K562 (cell line): Measurements from ENCODE around the gene HTR3E. TPM values are rescaled to one million over a fixed set of nuclear protein-coding genes. Genes with fewer than 3 reads are reported as not detected.
A peak's percentile ranks its signal among the peaks of the same experiment; 100 is the strongest.

Experiments
- ATAC-seq: fragments of 200-7000 bp; cut with Tn5 transposase; 3 replicates; pipeline ENCODE4 v1.9.1; 2020; ENCODE audit warnings: moderate library complexity
- BruUV-seq: library from RNA; stranded (reverse); fragments of 400-500 nt; replicated peaks from 2 replicates; lab custom pipeline; 2021; lab: Mats Ljungman, UMichigan
- CTCF ChIA-PET: fragments of 300-600 bp; formaldehyde crosslinking; extraction: SDS; loops from one replicate; lab custom pipeline; 2021; ENCODE audit warnings: low intra/inter-chr PET ratio; lab: Yijun Ruan, JAX
- POLR2A ChIA-PET: fragments of 300-600, 350-650 bp; sonication (Branson Sonifier 250); formaldehyde crosslinking; extraction: SDS; loops from one replicate; lab custom pipeline; 2021; ENCODE audit warnings: antibody characterized with exemption, inconsistent platforms; lab: Yijun Ruan, JAX
- DNase-seq, 4 experiments: peaks; one replicate each; pipeline versions ENCODE4 v3.0.0 to v3.0.0-alpha.2; 2011 to 2018; ENCODE audit warnings: low spot score in 3 of 4, mixed read lengths in 3 of 4; ENCODE audit errors: extremely low read depth in 1 of 4
- FAIRE-seq: peaks from 2 replicates; lab custom pipeline; 2011; peaks lifted over from hg19 to GRCh38; lab: Jason Lieb, UNC
- H2AFZ ChIP-seq: 2 replicates; pipeline ENCODE4 v1.6.0; 2011; ENCODE audit warnings: low read depth, low read length, control low read depth, inconsistent platforms
- H3K27ac ChIP-seq: fragments of 200-600 bp; 3 replicates; pipeline ENCODE4 v1.8.0; 2011; ENCODE audit warnings: low read depth, mild to moderate bottlenecking, control low read depth, inconsistent platforms, low read length, moderate library complexity, mixed read lengths; ENCODE audit errors: extremely low read depth
- H3K27me3 ChIP-seq, 2 experiments: fragments of 300-600 bp in 1 of 2; 2 replicates in 1 of 2; 3 replicates in 1 of 2; pipeline versions ENCODE4 v1.6.0 to v1.8.0; 2011; ENCODE audit warnings: inconsistent platforms in 2 of 2, low read length in 2 of 2, mild to moderate bottlenecking in 1 of 2, mixed read lengths in 1 of 2, moderate library complexity in 1 of 2; ENCODE audit not compliant: control insufficient read depth in 2 of 2, insufficient read depth in 2 of 2
- H3K36me3 ChIP-seq: fragments of 300-600 bp; 3 replicates; pipeline ENCODE4 v1.8.0; 2011; ENCODE audit warnings: mild to moderate bottlenecking, low read length, inconsistent platforms; ENCODE audit not compliant: control insufficient read depth, insufficient read depth
- H3K4me1 ChIP-seq, 2 experiments: fragments of 200-600 bp in 1 of 2; replicated peaks in 1 of 2; 2 replicates in 1 of 2; 3 replicates in 1 of 2; pipeline versions ENCODE4 v1.5.1 to v1.8.0; 2011; ENCODE audit warnings: inconsistent platforms in 2 of 2, low read length in 2 of 2, mild to moderate bottlenecking in 1 of 2, mixed read lengths in 1 of 2, moderate library complexity in 1 of 2; ENCODE audit not compliant: control insufficient read depth in 2 of 2, insufficient read depth in 2 of 2
- H3K4me2 ChIP-seq: 2 replicates; pipeline ENCODE4 v1.6.1; 2011; ENCODE audit warnings: low read length, control low read depth, inconsistent platforms, mixed read lengths; ENCODE audit not compliant: insufficient read depth
- H3K4me3 ChIP-seq: fragments of 200-600 bp; sonication (generic), shearing (Covaris generic); 2 replicates; pipeline ENCODE4 v1.5.1; 2016; ENCODE audit warnings: control low read depth, inconsistent platforms
- H3K79me2 ChIP-seq: fragments of 200-600 bp; 3 replicates; pipeline ENCODE4 v1.8.0; 2011; ENCODE audit warnings: low read length, inconsistent platforms; ENCODE audit not compliant: control insufficient read depth, insufficient read depth
- H3K9ac ChIP-seq, 2 experiments: 2 replicates each; pipeline versions ENCODE4 v1.6.0 to v1.6.1; 2011; ENCODE audit warnings: low read depth in 2 of 2, low read length in 2 of 2, control low read depth in 1 of 2, inconsistent platforms in 1 of 2, mild to moderate bottlenecking in 1 of 2, mixed read lengths in 1 of 2; ENCODE audit not compliant: insufficient read depth in 1 of 2
- H3K9me1 ChIP-seq: one replicate; pipeline ENCODE4 v1.6.0; 2011; ENCODE audit warnings: inconsistent platforms, mild to moderate bottlenecking, low read length, moderate library complexity; ENCODE audit not compliant: control insufficient read depth, insufficient read depth
- H3K9me3 ChIP-seq: replicated peaks from 2 replicates; pipeline ENCODE4 v1.5.1; 2011; ENCODE audit warnings: low read depth, low read length, inconsistent platforms; ENCODE audit not compliant: control insufficient read depth, insufficient read depth
- H4K20me1 ChIP-seq: replicated peaks from 2 replicates; pipeline ENCODE4 v1.6.1; 2011; ENCODE audit warnings: low read length, inconsistent platforms, mixed read lengths; ENCODE audit not compliant: control insufficient read depth, insufficient read depth
- EGR1 ChIP-seq: fragments of 450-650 bp; conservative IDR thresholded peaks from 2 replicates; pipeline ENCODE4 v1.6.1; 2017; ENCODE audit warnings: mild to moderate bottlenecking
- TAF15 ChIP-seq: fragments of 200-400 bp; formaldehyde crosslinking; IDR thresholded peaks from 2 replicates; pipeline ENCODE4 v1.6.1; 2017; ENCODE audit warnings: mild to moderate bottlenecking, low read depth, low read length, moderate library complexity
- ZBTB7A ChIP-seq: IDR thresholded peaks from 2 replicates; pipeline ENCODE4 v1.6.1; 2011; ENCODE audit warnings: low read depth, mild to moderate bottlenecking, low read length, moderate library complexity, borderline replicate concordance; ENCODE audit not compliant: control insufficient read depth
- ZNF668 ChIP-seq: fragments of 250-450 bp; sonication (Bioruptor Pico); IDR thresholded peaks from 2 replicates; pipeline ENCODE4 v1.8.0; 2022; ENCODE audit warnings: mild to moderate bottlenecking, inconsistent platforms
- WGBS: fragments of 100-300 bp; shearing (Covaris generic); methylation state at CpG from one replicate; pipeline ENCODE4 v1.1.6; 2016; ENCODE audit warnings: low coverage, mixed read lengths; ENCODE audit not compliant: insufficient coverage; ENCODE audit errors: missing lambda C conversion rate; 5-methylcytosine and 5-hydroxymethylcytosine counted together
- in situ Hi-C: fragments of 300-500 bp; cut with MboI; formaldehyde crosslinking; loops from 4 replicates; pipeline ENCODE4 v1.15.0; 2018; ENCODE audit warnings: inconsistent platforms, mixed read lengths
- intact Hi-C: fragments of 100-400 bp; cut with micrococcal nuclease; formaldehyde crosslinking; loops from 2 replicates; pipeline ENCODE4 v1.14.2; 2022
- polyA plus RNA-seq, 8 experiments: library from polyadenylated mRNA; depleted of rRNA in 4 of 8; stranded (reverse) in 5 of 8; unstranded in 3 of 8; fragments of >200 nt; fragmentation: Nextera tagmentation in 2 of 8; fragmentation: Illumina TruSeq in 1 of 8; extraction: Ambion mirVana in 2 of 8; extraction: Trizol in 1 of 8; gene quantifications; 2 replicates each; pipeline versions ENCODE4 v1.2.1 to v1.2.3, GENCODE V29; 2011 to 2014; ENCODE audit warnings: inconsistent platforms in 1 of 8, missing spikeins in 1 of 8
- total RNA-seq, 7 experiments: library from RNA; depleted of rRNA in 6 of 7; stranded (reverse); fragments of >200 nt in 6 of 7; fragmentation: Illumina TruSeq in 2 of 7; extraction: Trizol in 2 of 7; gene quantifications; 2 replicates each; pipeline versions ENCODE4 v1.2.1 to v1.2.3, GENCODE V29; 2011 to 2021; ENCODE audit warnings: low replicate concordance in 1 of 7
- TF ChIP-seq, protein P1 (sequence below): IDR thresholded peaks from 3 replicates; pipeline ENCODE4 v1.6.1; 2011; ENCODE audit warnings: borderline replicate concordance, mild to moderate bottlenecking; ENCODE audit not compliant: insufficient read length, insufficient read depth
- TF ChIP-seq, protein P2 (sequence below): sonication (generic); IDR thresholded peaks from 2 replicates; pipeline ENCODE4 v1.6.1; 2016

HTR3E gene
- total and polyA plus RNA-seq, 9 of the 15 experiments (the other 6 are each of a cell fraction or from before 2014, with no cell fraction given) = not detected

DNA sequence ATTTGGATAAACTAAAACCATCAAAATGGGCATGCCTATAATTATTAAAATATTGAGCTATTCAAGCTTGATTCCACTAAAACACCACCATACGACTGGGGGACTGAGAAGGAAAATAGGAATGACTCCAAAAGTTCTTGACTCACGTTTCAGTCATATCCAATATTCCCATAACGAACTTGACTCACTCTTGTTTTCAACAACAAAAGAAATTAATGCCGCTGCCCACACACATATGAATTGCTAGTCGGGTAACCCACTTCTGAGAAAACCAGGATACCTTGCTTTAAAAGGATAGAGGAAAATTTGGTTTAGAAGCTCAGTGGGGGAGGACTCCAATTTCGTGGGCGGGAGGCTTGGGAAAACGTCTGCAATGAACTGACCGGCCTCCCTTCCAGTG is 38.8 kb upstream of the HTR3E start:
- H3K27ac ChIP-seq = no peak overlapping the region
- in situ Hi-C loops = no loop called here
- ATAC-seq = no peak
- H3K9me3 ChIP-seq = no peaks in the 10 kb centered on the region
- FAIRE-seq = no peak
- no TSS peak for BruUV-seq
- H4K20me1 ChIP-seq = no peaks in the 10 kb centered on the region
- H3K36me3 ChIP-seq = no peaks in the 10 kb centered on the region
- H3K9ac ChIP-seq = no peak overlapping the region
- peak overlapping the region; percentile 4; the same call in 1 of the 2 replicates for H2AFZ ChIP-seq
- intact Hi-C loops = no loop called here
- no peak overlapping the region for H3K4me3 ChIP-seq
- peaks cover 14 to 29% of the 10 kb centered on the region in 2 experiments for H3K27me3 ChIP-seq
- H3K4me1 ChIP-seq = no peaks in the 10 kb centered on the region; a peak in 2 of 5 replicates
- TF ChIP-seq ZNF668 (CRISPR knock-in tag) = no peak
- TF ChIP-seq TAF15 = no peak
- no peak for TF ChIP-seq ZBTB7A
- TF ChIP-seq, protein P1, sequence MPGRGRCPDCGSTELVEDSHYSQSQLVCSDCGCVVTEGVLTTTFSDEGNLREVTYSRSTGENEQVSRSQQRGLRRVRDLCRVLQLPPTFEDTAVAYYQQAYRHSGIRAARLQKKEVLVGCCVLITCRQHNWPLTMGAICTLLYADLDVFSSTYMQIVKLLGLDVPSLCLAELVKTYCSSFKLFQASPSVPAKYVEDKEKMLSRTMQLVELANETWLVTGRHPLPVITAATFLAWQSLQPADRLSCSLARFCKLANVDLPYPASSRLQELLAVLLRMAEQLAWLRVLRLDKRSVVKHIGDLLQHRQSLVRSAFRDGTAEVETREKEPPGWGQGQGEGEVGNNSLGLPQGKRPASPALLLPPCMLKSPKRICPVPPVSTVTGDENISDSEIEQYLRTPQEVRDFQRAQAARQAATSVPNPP = no peak
- TF ChIP-seq, protein P2, sequence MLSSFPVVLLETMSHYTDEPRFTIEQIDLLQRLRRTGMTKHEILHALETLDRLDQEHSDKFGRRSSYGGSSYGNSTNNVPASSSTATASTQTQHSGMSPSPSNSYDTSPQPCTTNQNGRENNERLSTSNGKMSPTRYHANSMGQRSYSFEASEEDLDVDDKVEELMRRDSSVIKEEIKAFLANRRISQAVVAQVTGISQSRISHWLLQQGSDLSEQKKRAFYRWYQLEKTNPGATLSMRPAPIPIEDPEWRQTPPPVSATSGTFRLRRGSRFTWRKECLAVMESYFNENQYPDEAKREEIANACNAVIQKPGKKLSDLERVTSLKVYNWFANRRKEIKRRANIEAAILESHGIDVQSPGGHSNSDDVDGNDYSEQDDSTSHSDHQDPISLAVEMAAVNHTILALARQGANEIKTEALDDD = no peak
- TF ChIP-seq EGR1 = peak; percentile 29; the same call in 1 of the 2 replicates
- H3K9me1 ChIP-seq = no peaks in the 10 kb centered on the region
- H3K79me2 ChIP-seq = no peaks in the 10 kb centered on the region
- ChIA-PET CTCF (no interaction called here), POLR2A (interaction anchor here (1.7 to 2.9 kb wide), 2 partner anchors 9 to 14 kb away, joined by 4 to 12 read pairs; no protein-coding TSS in a partner anchor)
- no peak for DNase-seq
- H3K4me2 ChIP-seq = no peak overlapping the region
- 19% methylated on average over 9 of the region's 9 CpGs for WGBS
